Measurements from ENCODE around the gene FCRL4.

DNA sequence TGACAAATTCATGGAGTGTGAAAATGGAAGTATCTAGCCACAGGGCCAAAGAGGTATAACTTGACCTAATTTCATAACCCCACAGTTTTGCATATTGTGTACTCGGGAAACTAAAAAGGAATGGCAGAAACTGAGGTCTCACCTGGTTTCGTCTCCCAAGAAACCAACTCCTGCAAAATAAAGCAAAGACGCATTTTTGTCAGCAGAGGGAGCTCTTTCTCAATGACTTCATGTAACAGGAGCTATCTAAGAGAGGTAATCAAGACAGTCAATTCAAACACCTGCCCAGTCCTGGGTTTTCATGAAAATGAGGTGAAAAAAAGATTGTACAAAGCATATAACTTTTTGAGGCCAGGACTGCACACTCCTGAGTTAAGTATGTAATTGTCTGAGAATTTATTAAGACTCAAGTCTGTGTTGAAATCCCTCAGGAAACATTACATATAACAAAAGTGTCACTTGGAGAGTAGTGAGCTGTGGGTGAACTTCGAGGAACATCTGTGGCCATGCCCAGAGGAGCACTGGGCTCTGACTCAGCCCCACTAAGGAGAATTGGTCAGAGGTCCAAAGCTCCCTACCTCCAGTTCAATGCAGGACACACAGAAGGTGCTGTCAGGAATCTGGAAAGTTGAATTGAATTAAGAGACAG, 17.6 kb downstream of the FCRL4 start:
- TF ChIP-seq POLR2A (IDR thresholded peaks at IDR 0.05; ENCODE audit: low read length) (no peak), GATA1 (IDR thresholded peaks at IDR 0.05; ENCODE audit: low read depth, low read length) (no peak)

All from erythroblast (primary cell).